PC-3 (cell line): Measurements from ENCODE around the gene TAF3.

Experiments
- EZH2 ChIP-seq: fragments of 300-600 bp; sonication (generic); IDR thresholded peaks from one replicate; pipeline ENCODE4 v1.6.1; 2017; ENCODE audit warnings: antibody characterized with exemption, mild to moderate bottlenecking, low read length; ENCODE audit not compliant: unreplicated experiment
- EZH2phosphoT487 ChIP-seq: fragments of 300-600 bp; sonication (generic); IDR thresholded peaks from 2 replicates; pipeline ENCODE4 v1.6.1; 2018; ENCODE audit warnings: mild to moderate bottlenecking, antibody characterized with exemption, low read length, borderline replicate concordance
- TF ChIP-seq, protein P1 (sequence below): fragments of 300-600 bp; sonication (generic); conservative IDR thresholded peaks from 2 replicates; pipeline ENCODE4 v1.5.1; 2017; ENCODE audit warnings: antibody characterized with exemption, low read depth, mild to moderate bottlenecking, low read length

DNA sequence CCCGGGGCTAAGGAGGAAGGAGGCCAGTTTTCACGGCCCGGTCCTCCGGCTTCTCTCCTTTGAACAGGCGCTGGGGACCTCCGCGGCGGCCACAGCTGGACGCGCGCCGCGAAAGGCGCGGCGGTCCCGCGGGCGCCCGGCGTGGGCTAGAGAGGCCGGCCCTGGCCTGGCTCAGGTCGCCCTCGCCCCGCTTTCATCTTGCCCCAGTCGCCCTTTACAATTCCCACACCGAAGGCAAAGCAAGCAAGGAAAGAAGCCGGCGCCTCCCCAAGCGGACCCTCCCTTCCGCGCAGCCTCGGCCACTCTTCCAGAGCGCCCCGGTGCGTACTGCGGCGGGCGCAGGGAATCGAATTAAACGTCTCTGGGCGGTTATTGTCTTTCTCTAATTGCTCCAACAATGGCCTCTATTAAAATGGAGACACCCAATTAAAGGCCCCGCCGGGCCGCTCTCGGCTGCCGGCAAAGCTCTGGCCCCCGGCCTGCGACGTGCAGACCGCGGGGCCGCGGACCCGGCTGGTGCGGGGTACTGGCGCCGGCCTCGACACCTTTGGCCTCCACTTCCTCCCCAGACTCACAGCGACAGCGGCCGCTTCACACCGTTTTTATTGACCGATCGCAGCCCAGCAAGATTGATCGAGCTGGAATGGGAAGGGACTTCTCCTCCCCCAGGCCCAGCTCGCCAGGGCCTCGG is 231.7 kb downstream of the TAF3 start:
- TF ChIP-seq, protein P1, sequence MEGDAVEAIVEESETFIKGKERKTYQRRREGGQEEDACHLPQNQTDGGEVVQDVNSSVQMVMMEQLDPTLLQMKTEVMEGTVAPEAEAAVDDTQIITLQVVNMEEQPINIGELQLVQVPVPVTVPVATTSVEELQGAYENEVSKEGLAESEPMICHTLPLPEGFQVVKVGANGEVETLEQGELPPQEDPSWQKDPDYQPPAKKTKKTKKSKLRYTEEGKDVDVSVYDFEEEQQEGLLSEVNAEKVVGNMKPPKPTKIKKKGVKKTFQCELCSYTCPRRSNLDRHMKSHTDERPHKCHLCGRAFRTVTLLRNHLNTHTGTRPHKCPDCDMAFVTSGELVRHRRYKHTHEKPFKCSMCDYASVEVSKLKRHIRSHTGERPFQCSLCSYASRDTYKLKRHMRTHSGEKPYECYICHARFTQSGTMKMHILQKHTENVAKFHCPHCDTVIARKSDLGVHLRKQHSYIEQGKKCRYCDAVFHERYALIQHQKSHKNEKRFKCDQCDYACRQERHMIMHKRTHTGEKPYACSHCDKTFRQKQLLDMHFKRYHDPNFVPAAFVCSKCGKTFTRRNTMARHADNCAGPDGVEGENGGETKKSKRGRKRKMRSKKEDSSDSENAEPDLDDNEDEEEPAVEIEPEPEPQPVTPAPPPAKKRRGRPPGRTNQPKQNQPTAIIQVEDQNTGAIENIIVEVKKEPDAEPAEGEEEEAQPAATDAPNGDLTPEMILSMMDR: no peak
- no peak for TF ChIP-seq EZH2phosphoT487
- TF ChIP-seq EZH2: no peak
